Transverse colon (tissue), 4 donors: ENCODE measurements around the gene RRAGD.

Experiments
- CTCF ChIP-seq, 5 experiments: fragments of 200-600 bp in 3 of 5; fragments of 450-650 bp in 2 of 5; sonication (generic) in 3 of 5; IDR thresholded peaks; 1 replicate in 2 of 5; 2 replicates in 3 of 5; pipeline ENCODE4 v1.5.1; 2016 to 2017; ENCODE audit warnings: antibody characterized with exemption in 5 of 5, inconsistent platforms in 3 of 5, mild to moderate bottlenecking in 2 of 5, moderate library complexity in 1 of 5
- POLR2A ChIP-seq: fragments of 450-650 bp; IDR thresholded peaks from one replicate; pipeline ENCODE4 v1.6.1; 2016; ENCODE audit warnings: antibody characterized with exemption, mild to moderate bottlenecking, moderate library complexity
- POLR2AphosphoS5 ChIP-seq, 3 donors: sonication (generic); formaldehyde crosslinking; IDR thresholded peaks; one replicate each; pipeline ENCODE4 v1.6.1; 2016; ENCODE audit warnings: antibody characterized with exemption in 3 of 3

GRCh38 chr6:89460713-89461112, 48.6 kb upstream of the RRAGD start:
- TF ChIP-seq CTCF (IDR thresholded peaks at IDR 0.05) (no peak), POLR2AphosphoS5 (IDR thresholded peaks at IDR 0.05) (no peak), POLR2A (no peak)
